HG03342 (cell line): ENCODE results near the gene CORT.
"Not testable (repeated sequence)": the region's sequence is repeated elsewhere in the genome, so short reads cannot be mapped to it uniquely, and the experiment has no call there.

Experiments used
- ATAC-seq: cut with Tn5 transposase; IDR thresholded peaks from one replicate; pipeline ENCODE4 v1.9.1; 2021; ENCODE audit warnings: mild to moderate bottlenecking, moderate library complexity; ENCODE audit not compliant: unreplicated experiment

CORT gene

GRCh38 chr1:10437052-10437451, 12.8 kb upstream of the CORT start:
- no peak for ATAC-seq

GRCh38 chr1:10438677-10439163, 11.1 kb upstream of the CORT start:
- ATAC-seq, result no peak

DNA sequence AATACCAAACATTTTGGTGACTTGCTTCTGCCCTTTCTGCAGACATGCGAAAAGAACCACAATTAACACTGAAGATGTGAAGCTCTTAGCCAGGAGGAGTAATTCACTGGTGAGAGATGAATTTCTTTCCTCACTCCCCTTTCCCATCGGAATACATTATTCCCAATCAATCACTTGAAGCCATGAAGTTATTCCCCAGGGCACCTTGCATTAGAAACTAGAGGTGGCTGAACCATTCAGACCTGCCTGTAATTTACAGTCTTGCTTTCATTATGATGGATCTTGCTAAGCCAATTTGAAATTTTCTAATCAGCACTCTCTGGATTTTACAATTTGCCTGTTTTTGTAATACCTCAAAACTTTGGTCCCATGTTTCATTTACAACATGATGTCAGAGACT, 9.5 kb upstream of the CORT start:
- no peak for ATAC-seq

DNA sequence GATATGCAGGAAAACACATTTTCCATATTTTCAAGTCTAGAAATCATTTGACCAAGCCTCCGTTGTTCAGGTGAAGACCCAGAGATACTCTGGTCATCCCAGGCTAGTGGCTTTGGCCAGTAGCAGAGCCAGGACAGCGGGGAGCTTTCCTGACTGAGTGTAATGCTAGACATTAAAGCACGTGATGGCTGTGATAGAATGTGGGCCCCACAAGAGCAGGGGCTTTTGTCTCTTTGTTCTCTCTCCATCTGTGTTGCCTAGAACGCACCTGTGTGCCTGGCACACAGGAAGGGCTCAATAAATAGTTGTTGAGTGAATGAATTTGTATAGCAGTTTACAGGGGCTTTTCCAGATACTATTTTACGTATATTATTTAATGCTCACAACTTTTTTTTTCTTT, 9.0 kb upstream of the CORT start:
- ATAC-seq, result no peak

- ATAC-seq, result no peak
Measured at GRCh38 chr1:10444248-10444647, 5.6 kb upstream of the CORT start.

- no peak for ATAC-seq
Measured at GRCh38 chr1:10444795-10445397, 4.9 kb upstream of the CORT start.

DNA sequence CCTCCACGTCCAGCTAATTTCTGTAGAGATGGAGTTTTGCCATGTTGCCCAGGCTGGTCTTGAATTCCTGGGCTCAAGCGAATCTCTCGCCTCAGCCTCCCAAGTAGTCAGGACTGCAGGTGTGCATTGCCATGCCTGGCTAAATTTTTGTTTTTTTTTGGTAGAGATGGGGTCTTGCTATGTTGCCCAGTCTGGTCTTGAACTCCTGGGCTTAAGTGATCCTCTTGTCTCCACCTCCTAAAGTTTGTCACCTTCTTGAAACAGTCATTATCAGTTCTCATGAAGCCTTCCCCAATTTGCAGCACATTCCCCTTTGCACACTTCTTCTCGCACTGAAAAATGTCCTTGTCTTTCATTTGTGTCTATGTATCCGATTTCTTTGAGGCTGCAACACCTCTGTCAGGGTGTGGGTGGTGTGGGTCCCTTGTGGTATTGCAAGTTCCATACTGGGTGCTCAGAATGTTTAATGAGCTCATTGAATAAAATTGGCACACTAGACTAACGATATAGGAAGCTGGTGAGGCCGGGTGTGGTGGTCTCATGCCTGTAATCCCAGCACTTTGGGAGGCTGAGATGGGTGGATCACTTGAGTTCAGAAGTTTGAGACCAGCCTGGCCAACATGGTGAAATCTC, 2.9 kb upstream of the CORT start:
- ATAC-seq, result no peak

DNA sequence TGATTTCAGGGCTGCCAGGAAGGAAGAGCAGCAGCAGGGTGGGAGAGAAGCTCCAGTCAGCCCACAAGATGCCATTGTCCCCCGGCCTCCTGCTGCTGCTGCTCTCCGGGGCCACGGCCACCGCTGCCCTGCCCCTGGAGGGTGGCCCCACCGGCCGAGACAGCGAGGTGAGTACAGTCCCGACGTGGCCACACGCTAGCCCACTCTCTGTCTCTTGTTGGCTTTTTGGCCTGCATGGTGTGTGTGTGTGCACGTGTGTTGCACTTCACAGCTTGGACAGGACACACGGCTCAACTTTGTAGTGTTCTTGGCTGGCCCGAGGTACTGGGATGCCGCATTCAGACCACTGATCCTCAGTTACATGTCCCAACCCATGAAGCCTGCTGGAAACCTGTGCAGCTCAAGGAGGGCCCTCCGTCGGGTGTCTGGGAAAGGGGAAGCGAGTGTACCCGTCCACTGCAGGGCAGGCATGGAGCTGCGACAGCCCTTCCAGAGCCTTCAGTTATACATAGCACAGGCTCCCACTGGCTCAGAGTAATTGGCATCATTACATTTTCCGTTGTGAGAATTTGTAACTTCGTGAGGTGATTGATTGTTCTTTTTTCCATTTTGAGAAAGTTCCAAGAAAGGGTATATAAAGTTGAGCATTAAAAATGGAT, 454 bp downstream of the CORT start:
- ATAC-seq, result no peak

DNA sequence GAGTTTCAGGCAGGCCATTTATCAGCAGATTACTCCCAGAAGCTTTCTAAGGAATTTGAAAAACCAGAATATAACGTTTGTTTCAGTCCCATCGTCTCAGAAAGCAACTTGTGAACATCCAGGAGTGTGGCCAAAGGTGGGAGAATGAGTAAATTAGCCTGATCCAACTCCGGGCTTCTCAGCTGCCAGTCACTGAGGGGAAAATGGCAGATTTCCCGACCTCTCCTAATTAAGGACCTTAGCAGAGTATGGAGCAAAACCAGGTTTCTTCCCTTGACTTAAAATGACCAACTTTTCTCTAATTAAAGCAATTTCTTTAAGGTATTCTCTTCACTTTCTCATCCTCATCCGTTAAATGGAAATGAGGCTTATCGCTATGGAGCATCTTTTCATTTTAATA, 1.0 kb downstream of the CORT start:
- no peak for ATAC-seq

GRCh38 chr1:10451287-10451686, 1.5 kb downstream of the CORT start:
- ATAC-seq, result no peak

DNA sequence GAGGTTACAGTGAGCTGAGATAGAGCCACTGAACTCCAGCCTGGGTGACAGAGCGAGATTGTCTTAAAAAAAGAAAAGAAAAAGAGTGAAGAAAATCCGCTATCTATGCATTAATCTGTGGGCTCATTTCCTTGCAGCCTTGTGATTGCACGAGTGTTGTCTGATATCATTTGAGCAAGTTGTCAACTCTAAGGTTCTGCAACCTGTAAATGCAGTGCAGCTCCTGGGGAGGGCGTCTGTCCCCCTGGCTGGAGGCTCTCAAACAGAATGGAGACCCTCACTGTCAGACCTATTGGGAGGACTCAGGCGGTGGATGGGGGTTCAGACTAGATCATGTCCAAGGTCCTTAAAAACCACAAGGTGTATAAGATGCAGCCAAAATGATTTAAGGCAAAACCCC, 6.2 kb downstream of the CORT start:
- ATAC-seq, result no peak

- no peak for ATAC-seq
Measured at GRCh38 chr1:10456661-10457060, 6.8 kb downstream of the CORT start.

DNA sequence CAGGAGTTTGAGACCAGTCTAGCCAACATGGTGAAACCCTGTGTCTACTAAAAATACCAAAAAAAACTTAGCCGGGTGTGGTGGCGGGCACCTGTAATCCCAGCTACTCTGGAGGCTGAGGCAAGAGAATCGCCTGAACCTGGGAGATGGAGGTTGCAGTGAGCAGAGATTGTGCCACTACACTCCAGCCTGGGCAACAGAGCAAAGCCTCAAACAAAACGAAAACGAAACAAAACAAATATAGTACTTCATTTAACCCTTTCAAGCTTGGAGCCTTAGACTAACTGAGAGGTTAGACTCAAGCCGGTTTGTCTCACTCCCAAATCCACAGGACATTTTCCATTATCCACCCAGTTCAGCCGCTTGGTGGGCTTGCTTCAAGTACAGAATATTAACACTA, 7.6 kb downstream of the CORT start:
- ATAC-seq, result not testable (repeated sequence)

- no peak for ATAC-seq
Measured at GRCh38 chr1:10457875-10458274, 8.0 kb downstream of the CORT start.

GRCh38 chr1:10459184-10459583, 9.4 kb downstream of the CORT start:
- ATAC-seq, result no peak

DNA sequence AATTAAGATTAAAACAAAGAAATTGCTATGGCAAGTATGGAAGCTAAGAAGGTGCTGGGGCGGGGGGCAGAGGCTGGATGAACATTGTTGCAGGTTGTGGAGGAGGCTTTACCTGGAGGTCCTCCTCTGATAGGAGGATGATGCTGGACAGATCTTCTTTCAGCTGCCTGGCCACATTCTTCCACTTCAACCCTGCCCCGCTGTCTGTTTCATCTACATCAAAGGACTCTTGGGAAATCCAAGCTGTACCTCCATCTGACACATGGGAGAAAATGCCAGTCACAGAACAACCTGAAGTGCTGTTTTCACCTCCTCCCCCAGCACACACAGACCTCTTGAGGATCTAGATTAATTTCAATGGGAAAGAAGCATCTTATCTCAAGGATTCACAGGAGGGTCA, 17.2 kb downstream of the CORT start:
- no peak for ATAC-seq

DNA sequence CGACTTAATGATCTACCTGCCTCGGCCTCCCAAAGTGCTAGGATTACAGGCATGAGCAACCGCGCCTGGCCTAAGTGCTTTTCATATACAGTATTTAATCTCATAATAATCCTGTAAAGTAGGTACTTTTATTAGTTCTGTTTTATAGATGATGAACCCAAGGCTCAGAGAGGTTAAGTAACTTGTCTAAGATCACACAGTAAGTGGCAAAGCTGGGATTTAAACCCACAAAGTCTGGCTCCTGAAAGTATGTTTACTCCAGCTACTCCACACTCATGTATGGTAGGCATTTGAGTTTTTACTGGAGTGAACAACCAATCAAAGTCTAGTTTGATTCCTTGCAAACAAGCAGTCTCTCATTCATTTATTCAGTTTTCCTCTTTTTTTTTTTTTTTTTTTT, 20.2 kb downstream of the CORT start:
- ATAC-seq, result no peak

DNA sequence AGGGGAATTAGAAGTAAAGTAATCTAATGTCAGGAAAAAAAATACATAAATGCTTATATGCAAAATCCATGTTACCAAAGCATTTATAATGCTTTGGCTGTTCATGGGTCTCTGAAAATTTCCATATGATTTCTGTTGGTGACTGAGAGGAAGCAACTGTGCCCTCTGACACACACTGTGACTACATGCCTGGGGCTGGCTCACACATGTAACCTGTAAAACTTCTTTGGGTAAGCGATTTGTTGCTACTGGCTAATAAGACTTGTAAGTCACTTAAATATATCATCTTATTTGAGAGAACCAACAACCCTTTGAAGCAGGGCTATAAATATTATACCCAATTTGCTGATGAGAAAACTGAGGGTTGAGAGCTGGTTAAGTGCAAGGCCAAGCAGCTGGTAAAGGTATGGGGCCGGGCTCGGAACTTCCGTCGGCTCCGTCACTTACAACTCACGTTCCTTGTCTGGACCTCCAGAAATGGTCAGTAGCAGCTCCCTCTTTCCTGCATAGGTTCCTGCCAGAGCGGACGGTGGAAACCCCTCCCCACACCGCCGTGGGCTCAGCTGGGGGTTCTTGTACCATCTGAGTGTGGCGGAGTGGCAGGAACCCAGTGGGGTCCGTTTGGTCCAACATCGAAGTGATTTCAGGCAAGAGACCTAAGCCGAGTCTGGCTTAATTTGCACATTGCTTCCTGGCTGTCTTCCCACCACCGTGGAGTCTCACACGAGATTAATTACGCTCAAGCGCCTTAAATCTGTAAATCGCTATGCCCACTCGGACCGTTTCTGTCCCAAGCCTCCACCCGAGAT, 21.8 kb downstream of the CORT start:
- no peak for ATAC-seq

- peak; percentile 76 for ATAC-seq
Measured at GRCh38 chr1:10472220-10473144, 22.7 kb downstream of the CORT start, which contains the start of gene DFFA. DFFA (minus strand) TSS chr1:10472529; CDS start chr1:10472458, 71 bp downstream.

DNA sequence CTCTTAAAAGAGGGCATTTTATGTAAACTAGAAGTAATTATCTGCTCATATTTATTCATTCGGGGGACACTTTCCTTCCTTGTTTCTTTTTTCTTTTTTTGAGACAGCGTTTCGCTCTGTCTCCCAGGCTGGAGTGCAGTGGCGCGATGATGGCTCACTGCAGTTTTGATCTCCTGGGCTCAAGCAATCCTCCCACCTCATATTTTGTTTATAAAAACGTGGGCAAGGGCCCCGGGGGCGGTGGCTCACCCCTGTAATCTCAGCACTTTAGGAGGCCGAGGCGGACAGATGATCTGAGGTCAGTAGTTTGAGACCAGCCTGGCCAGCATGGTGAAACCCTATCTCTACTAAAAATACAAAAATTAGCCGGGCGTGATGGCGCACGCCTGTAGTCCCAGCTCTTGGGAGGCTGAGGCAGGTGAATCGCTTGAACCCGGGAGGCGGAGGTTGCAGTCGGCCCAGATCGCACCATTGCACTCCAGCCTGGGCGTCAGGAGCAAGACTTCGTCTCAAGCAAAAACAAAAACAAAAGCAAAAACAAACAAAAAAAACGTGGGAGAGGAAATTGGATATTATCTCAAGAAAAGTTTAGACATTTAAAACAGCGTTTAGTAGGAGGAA, 23.4 kb downstream of the CORT start:
- no peak for ATAC-seq
